HepG2 (cell line): ENCODE results near the gene TNFRSF18. TPM values are rescaled to one million over a fixed set of nuclear protein-coding genes. Genes with fewer than 3 reads are reported as not detected.
A peak's percentile ranks its signal among the peaks of the same experiment; 100 is the strongest.

ENCODE experiments used
- GMEB2 ChIP-seq: IDR thresholded peaks from 2 replicates; pipeline ENCODE4 v1.6.1; 2016; ENCODE audit warnings: missing biosample characterization, missing genetic modification reagents, low read depth
- PRDM10 ChIP-seq: sonication (generic); formaldehyde crosslinking; IDR thresholded peaks from 2 replicates; pipeline ENCODE4 v1.4.0; 2020; ENCODE audit warnings: low read depth, missing genetic modification reagents
- ZMYM4 ChIP-seq: sonication (generic); formaldehyde crosslinking; IDR thresholded peaks from 2 replicates; pipeline ENCODE4 v1.8.1; 2023; ENCODE audit warnings: mild to moderate bottlenecking, missing genetic modification reagents
- ZSCAN25 ChIP-seq: sonication (generic); formaldehyde crosslinking; IDR thresholded peaks from 2 replicates; pipeline ENCODE4 v1.8.0; 2022; ENCODE audit warnings: mild to moderate bottlenecking, missing genetic modification reagents
- ZSCAN31 ChIP-seq: sonication (generic); formaldehyde crosslinking; IDR thresholded peaks from 2 replicates; pipeline ENCODE4 v1.5.0; 2020; ENCODE audit warnings: low read depth, mild to moderate bottlenecking, missing genetic modification reagents
- polyA plus RNA-seq, 8 experiments: library from polyadenylated mRNA; depleted of rRNA in 3 of 8; stranded (reverse) in 7 of 8; unstranded in 1 of 8; fragments of >200 nt; fragmentation: Illumina TruSeq in 4 of 8; extraction: Trizol in 4 of 8; gene quantifications; 2 replicates each; pipeline versions ENCODE4 v1.2.1 to v1.2.3, GENCODE V29; 2011 to 2016; ENCODE audit warnings: low read depth in 4 of 8, missing spikeins in 1 of 8, mixed read lengths in 1 of 8; ENCODE audit not compliant: insufficient read depth in 1 of 8
- total RNA-seq, 5 experiments: library from RNA; depleted of rRNA; stranded (reverse); fragments of >200 nt; fragmentation: Illumina TruSeq; extraction: Trizol; gene quantifications; 2 replicates each; pipeline ENCODE4 v1.2.3, GENCODE V29; 2016; ENCODE audit warnings: low read depth in 1 of 5

The TNFRSF18 gene
- total and polyA plus RNA-seq, 2 of the 13 experiments (the other 11 are each of a cell fraction or from before 2014, with no cell fraction given): not detected

- no peak for TF ChIP-seq ZMYM4 (CRISPR knock-in tag)
- TF ChIP-seq PRDM10: peak; percentile 95
- TF ChIP-seq ZSCAN25: peak; percentile 97
- no peak for TF ChIP-seq ZSCAN31 (CRISPR knock-in tag)
- no peak for TF ChIP-seq GMEB2 (CRISPR knock-in tag)
- TF ChIP-seq, all 625 proteins: peak for 13
These were observed 7.0 kb downstream of the TNFRSF18 start (continued) for GRCh38 chr1:1199141-1199960.
